H1 (cell line): ENCODE data around the gene CCDC183. TPM values are rescaled to one million over a fixed set of nuclear protein-coding genes. Genes with fewer than 3 reads are reported as not detected.

Source experiments
- GTF2F1 ChIP-seq: IDR thresholded peaks from 2 replicates; pipeline ENCODE4 v1.6.1; 2012; ENCODE audit warnings: low read depth, low read length, improper control_type of control experiment, borderline replicate concordance
- SUZ12 ChIP-seq: fragments of 200-600 bp; sonication (generic); IDR thresholded peaks from 2 replicates; pipeline ENCODE4 v1.6.1; 2012; ENCODE audit warnings: mild to moderate bottlenecking, inconsistent platforms, low read length, moderate library complexity, mixed read lengths
- polyA plus RNA-seq, 7 experiments: library from polyadenylated mRNA; depleted of rRNA in 3 of 7; stranded (reverse) in 5 of 7; unstranded in 2 of 7; fragments of >200 nt in 5 of 7; fragments of 200-250 nt in 2 of 7; gene quantifications; 1 replicate in 5 of 7; 2 replicates in 1 of 7; 4 replicates in 1 of 7; pipeline versions ENCODE4 v1.2.1 to v1.2.3, GENCODE V29; 2011 to 2013; ENCODE audit warnings: missing spikeins in 2 of 7, mixed read lengths in 2 of 7
- total RNA-seq: library from RNA; stranded (reverse); fragmentation: NEBNext Ultra II Directional; extraction: Animal tissue kit (Norgen Biotek cat#: 25700); gene quantifications from 2 replicates; pipeline ENCODE4 v1.2.1, GENCODE V29; 2021
- TF ChIP-seq, protein P1 (sequence below): fragments of 300-600 bp; sonication (generic); IDR thresholded peaks from 2 replicates; pipeline ENCODE4 v1.7.1; 2012; ENCODE audit warnings: low read length, moderate library complexity, mild to moderate bottlenecking, inconsistent platforms; ENCODE audit not compliant: insufficient replicate concordance

The CCDC183 gene
- total and polyA plus RNA-seq, 2 of the 8 experiments (the other 6 are each of a cell fraction or from before 2014, with no cell fraction given) = 0.51 to 1.6 TPM

DNA sequence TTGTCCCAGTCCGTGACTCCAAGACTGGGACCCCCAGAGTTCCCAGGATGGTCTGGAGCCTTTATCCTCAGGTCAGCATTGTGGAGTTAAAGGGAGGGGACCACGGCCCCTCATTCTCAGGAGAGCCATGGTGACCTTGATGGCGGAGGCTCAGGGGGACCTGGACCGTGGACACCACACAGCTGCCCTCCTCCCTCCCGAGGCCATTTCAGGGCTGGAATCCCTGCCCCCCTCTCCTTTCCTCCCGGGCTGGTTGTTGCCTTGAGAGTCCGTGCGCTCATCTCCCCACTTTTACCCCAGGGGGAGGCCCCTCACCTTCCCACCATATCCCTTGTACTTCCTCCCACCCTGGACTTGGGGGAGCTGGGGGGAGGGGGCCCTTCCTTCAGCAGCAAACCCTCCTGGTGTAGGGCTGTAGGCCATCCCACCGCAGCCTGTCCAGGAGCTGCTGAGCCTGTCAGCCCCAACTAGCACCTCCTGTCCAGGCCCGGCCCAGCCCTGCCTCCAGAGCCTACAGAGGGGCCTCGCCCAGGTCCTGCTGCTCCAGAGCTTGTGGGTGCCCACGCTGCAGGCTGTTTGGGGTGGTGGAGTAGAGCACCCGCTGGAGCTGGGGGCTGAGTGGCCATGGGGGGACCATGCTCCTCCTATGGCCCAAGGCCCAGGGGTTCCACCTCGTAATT is 31.8 kb downstream of the CCDC183 start (continued):
- TF ChIP-seq, protein P1, sequence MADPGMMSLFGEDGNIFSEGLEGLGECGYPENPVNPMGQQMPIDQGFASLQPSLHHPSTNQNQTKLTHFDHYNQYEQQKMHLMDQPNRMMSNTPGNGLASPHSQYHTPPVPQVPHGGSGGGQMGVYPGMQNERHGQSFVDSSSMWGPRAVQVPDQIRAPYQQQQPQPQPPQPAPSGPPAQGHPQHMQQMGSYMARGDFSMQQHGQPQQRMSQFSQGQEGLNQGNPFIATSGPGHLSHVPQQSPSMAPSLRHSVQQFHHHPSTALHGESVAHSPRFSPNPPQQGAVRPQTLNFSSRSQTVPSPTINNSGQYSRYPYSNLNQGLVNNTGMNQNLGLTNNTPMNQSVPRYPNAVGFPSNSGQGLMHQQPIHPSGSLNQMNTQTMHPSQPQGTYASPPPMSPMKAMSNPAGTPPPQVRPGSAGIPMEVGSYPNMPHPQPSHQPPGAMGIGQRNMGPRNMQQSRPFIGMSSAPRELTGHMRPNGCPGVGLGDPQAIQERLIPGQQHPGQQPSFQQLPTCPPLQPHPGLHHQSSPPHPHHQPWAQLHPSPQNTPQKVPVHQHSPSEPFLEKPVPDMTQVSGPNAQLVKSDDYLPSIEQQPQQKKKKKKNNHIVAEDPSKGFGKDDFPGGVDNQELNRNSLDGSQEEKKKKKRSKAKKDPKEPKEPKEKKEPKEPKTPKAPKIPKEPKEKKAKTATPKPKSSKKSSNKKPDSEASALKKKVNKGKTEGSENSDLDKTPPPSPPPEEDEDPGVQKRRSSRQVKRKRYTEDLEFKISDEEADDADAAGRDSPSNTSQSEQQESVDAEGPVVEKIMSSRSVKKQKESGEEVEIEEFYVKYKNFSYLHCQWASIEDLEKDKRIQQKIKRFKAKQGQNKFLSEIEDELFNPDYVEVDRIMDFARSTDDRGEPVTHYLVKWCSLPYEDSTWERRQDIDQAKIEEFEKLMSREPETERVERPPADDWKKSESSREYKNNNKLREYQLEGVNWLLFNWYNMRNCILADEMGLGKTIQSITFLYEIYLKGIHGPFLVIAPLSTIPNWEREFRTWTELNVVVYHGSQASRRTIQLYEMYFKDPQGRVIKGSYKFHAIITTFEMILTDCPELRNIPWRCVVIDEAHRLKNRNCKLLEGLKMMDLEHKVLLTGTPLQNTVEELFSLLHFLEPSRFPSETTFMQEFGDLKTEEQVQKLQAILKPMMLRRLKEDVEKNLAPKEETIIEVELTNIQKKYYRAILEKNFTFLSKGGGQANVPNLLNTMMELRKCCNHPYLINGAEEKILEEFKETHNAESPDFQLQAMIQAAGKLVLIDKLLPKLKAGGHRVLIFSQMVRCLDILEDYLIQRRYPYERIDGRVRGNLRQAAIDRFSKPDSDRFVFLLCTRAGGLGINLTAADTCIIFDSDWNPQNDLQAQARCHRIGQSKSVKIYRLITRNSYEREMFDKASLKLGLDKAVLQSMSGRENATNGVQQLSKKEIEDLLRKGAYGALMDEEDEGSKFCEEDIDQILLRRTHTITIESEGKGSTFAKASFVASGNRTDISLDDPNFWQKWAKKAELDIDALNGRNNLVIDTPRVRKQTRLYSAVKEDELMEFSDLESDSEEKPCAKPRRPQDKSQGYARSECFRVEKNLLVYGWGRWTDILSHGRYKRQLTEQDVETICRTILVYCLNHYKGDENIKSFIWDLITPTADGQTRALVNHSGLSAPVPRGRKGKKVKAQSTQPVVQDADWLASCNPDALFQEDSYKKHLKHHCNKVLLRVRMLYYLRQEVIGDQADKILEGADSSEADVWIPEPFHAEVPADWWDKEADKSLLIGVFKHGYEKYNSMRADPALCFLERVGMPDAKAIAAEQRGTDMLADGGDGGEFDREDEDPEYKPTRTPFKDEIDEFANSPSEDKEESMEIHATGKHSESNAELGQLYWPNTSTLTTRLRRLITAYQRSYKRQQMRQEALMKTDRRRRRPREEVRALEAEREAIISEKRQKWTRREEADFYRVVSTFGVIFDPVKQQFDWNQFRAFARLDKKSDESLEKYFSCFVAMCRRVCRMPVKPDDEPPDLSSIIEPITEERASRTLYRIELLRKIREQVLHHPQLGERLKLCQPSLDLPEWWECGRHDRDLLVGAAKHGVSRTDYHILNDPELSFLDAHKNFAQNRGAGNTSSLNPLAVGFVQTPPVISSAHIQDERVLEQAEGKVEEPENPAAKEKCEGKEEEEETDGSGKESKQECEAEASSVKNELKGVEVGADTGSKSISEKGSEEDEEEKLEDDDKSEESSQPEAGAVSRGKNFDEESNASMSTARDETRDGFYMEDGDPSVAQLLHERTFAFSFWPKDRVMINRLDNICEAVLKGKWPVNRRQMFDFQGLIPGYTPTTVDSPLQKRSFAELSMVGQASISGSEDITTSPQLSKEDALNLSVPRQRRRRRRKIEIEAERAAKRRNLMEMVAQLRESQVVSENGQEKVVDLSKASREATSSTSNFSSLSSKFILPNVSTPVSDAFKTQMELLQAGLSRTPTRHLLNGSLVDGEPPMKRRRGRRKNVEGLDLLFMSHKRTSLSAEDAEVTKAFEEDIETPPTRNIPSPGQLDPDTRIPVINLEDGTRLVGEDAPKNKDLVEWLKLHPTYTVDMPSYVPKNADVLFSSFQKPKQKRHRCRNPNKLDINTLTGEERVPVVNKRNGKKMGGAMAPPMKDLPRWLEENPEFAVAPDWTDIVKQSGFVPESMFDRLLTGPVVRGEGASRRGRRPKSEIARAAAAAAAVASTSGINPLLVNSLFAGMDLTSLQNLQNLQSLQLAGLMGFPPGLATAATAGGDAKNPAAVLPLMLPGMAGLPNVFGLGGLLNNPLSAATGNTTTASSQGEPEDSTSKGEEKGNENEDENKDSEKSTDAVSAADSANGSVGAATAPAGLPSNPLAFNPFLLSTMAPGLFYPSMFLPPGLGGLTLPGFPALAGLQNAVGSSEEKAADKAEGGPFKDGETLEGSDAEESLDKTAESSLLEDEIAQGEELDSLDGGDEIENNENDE = no peak
- no peak for TF ChIP-seq SUZ12
- TF ChIP-seq GTF2F1 = no peak
